ENCODE data around the gene FAXDC2. TPM values are rescaled to one million over a fixed set of nuclear protein-coding genes. Genes with fewer than 3 reads are reported as not detected.

FAXDC2 gene
- total and polyA plus RNA-seq, 2 of the 8 experiments (the other 6 are each of a cell fraction or from before 2014, with no cell fraction given), result 3.7 to 5.9 TPM

DNA sequence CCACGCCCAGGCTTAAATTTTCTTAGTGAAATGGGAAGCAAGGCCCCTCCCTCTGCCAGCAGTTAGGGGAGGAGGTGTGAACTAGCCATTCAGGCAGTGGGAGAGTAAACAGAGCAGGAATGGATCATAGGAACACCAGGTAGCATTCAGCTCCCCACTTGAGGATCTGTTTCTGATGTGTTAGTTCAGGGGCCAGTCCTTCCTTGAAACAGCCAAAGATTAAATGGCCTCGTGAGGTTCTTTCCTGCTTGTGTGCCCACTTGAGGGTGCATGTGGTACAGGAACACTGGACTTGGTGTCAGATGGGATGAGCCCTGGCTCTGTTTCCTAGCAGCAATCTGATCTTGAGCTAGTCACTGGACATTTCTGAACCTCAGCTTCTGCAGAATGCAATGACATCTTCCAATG is 21.2 kb downstream of the FAXDC2 start (continued):
- TF ChIP-seq, protein P1, sequence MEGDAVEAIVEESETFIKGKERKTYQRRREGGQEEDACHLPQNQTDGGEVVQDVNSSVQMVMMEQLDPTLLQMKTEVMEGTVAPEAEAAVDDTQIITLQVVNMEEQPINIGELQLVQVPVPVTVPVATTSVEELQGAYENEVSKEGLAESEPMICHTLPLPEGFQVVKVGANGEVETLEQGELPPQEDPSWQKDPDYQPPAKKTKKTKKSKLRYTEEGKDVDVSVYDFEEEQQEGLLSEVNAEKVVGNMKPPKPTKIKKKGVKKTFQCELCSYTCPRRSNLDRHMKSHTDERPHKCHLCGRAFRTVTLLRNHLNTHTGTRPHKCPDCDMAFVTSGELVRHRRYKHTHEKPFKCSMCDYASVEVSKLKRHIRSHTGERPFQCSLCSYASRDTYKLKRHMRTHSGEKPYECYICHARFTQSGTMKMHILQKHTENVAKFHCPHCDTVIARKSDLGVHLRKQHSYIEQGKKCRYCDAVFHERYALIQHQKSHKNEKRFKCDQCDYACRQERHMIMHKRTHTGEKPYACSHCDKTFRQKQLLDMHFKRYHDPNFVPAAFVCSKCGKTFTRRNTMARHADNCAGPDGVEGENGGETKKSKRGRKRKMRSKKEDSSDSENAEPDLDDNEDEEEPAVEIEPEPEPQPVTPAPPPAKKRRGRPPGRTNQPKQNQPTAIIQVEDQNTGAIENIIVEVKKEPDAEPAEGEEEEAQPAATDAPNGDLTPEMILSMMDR (IDR thresholded peaks at IDR 0.05; ENCODE audit: control extremely low read depth in 1 of 3, insufficient read depth in 1 of 3, low read depth in 1 of 3, low read length in 3 of 3), result no peak
- TF ChIP-seq GABPA (IDR thresholded peaks at IDR 0.05; ENCODE audit: borderline replicate concordance, insufficient read depth, low read length) (no peak), JUN (IDR thresholded peaks at IDR 0.05; ENCODE audit: low read depth, low read length) (no peak), CREB1 (IDR thresholded peaks at IDR 0.05) (no peak), CBX8 (IDR thresholded peaks at IDR 0.05; ENCODE audit: borderline replicate concordance, low read depth, low read length) (no peak), EGR1 (IDR thresholded peaks at IDR 0.05; ENCODE audit: borderline replicate concordance, low read depth, low read length) (no peak), FOSL1 (IDR thresholded peaks at IDR 0.05; ENCODE audit: insufficient read depth, low read depth, low read length) (no peak), KDM4A (IDR thresholded peaks at IDR 0.05; ENCODE audit: low read depth, low read length, severe bottlenecking) (no peak), POLR2A (IDR thresholded peaks at IDR 0.05; ENCODE audit: control extremely low read depth in 1 of 2, low read depth in 2 of 2, low read length in 2 of 2) (no peak)
